Putamen (tissue), 1 donor: ENCODE measurements around the gene ASAP2.
"Not testable (repeated sequence)": the region's sequence is repeated elsewhere in the genome, so short reads cannot be mapped to it uniquely, and the experiment has no call there.

ENCODE experiments used
- DNase-seq: peaks from one replicate; pipeline ENCODE4 v3.0.0-alpha.2; 2016; ENCODE audit warnings: low spot score

ASAP2 gene

DNA sequence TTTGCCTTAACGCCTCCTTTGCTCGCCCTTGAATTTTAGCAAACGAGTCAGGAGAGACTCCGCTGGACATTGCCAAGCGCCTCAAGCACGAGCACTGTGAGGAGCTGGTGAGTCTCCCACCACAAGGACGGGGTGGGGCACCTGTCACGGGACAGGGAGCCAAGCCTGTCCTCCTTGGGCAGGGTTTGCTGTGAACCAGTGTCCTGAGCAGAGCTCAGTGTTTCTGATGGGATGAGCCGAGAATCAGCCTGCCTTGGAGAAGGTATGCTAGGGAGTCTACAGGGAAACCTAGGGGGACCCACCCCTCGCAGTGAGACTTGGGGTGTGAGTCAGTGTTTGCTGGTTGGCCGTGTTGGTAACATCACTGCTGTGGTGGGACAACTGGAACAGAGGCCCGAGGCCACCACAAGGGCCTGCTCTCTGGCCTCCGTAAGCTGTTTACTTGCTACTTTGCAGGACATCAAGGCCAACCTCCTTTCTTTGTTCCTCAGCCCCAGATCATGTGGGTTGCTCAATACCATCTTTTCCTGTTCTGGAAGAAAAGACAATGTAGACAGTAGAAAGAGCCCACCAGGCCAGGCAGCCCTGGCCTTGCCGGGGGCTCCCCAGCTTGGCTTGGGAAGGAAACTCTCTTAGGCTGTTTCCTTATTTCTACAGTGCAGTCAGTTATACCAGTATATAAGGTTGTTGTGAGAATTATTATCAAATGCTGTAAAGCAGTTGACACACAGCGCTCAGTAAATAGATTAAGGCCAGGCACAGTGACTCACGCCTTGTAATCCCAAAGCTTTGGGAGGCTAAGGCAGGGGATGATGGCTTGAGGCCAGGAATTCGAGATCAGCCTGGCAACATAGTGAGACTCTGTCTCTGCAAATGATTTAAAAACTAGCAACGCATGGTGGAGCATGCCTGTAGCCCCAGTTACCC, 174.4 kb downstream of the ASAP2 start:
- no peak for DNase-seq

DNA sequence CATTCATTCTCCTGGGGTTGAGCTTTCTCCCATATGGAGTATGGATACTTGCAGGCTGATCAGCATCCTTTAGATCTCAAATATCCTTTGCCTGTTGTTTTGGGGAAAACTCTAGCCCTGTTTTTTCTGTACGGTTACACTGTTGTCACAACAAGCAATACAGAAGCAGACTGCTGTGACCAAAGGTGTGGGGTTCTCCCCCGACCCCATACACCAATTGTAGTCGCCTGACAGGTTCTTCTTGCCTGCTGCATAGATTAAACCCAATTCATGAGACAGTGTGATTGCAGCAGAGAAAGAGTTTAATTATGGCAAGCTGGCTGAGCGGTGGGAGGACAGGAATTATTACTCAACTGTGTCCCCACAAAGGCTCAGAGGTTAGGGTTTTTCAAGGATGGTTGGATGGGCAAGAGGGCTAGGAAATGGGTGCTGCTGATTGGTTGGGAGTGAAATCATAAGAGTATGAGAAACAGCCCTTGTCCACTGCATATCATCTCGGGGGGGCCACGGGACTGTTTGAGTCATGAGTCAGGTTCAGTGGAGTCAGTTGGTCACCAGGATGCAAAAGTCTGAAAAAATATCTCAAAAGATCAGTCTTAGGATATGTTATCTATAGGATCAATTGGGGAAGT, 176.1 kb downstream of the ASAP2 start:
- DNase-seq, result no peak

DNA sequence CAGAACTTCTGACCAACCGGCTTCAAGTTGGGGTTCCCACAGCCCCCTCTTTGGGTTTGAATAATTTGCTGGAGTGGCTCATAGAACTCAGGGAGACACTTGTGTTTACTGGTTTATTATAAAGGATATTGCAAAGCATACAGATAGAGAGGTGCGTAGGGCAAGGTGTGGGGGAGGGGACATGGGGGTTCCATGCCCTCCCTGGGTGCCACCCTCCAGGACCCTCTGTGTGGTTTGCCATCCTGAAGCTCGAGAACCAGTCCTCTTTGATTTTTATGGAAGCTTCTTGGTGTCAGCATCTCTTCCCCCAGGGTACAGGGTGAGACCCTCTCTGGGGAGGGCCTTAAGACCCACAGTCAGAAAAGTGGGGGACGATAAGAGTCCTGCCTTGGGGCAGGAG, 177.9 kb downstream of the ASAP2 start:
- no peak for DNase-seq

DNA sequence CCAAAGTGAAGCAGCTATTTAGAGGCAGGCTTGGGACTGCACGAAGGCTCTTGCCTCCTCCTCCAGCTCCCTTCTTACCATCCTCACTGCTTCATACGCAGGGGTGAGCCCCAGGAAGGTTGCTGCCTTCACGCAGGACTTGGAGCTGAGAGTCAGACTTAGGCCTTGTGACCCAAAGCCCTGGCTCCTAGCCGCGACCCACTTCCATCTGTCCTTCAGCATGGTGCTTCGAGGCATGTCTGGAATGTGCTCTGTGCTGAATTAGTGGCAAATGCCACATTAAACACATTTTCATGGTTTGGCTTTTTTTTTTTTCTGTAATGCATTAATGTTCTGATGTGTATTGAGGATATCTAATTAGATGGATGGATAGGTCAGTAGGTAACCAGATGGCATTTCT, 179.2 kb downstream of the ASAP2 start:
- no peak for DNase-seq

DNA sequence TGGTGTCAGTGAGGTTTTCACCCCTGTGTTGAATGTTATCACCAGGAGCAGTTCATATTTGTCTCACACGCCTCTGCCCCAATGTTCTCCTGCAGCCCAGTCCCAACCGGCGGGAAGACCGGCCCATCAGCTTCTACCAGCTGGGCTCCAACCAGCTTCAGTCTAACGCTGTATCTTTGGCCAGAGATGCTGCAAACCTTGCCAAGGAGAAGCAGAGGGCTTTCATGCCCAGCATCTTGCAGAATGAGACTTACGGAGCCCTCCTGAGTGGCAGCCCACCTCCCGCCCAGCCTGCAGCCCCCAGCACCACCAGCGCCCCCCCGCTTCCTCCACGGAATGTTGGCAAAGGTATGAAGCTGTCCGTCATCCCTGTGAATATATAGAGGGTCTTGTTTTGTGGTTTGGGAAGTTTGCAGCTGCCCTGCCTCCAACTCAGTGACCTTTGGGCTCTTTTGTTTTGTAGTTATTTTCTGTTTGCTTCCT, 181.6 kb downstream of the ASAP2 start:
- no peak for DNase-seq

DNA sequence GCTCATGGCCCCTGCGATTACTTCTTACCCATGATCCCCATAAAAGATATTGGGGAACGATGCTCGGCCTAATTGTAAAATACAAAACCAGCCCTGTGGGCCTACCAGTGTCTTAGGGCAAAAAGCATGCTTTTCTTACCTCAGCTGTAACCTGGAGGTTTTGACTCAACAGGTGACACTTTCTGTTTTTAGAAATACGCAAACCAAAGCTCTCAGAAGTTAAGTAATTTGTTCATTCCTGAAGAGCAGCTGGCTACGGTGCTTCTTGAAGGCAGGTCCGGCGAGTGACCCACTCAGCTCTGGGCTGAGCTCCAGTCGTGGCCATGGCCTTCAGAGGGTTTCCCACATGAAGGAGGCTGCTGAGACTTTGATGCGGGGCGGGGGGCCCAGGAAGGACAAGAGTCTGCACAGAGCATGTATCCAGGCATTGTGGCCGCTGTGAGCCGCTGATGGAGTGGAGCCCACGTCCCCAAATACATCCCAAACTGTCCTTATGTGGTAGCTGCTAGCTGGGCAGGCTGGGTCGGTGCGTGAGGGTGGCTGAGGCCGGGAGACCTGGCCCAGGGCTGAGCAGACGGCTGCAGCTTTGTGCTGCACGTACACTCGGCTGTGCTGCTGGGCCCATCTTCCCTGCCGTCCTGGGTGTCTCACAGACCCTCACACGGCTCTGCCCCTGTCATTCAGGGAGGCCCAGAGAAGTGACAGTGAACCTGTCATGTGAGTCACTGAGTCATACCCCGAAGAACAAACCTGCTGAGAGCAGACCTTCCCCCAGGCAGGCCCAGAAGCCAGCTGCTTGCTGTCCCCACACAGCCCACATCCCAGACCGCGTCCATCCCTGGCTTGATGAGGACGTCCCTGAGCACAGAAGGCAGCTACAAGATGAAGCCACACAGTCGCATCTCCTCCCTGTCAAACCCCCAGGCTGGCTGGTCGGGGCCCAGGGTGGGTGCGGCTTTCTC, 182.6 kb downstream of the ASAP2 start:
- DNase-seq, result no peak

DNA sequence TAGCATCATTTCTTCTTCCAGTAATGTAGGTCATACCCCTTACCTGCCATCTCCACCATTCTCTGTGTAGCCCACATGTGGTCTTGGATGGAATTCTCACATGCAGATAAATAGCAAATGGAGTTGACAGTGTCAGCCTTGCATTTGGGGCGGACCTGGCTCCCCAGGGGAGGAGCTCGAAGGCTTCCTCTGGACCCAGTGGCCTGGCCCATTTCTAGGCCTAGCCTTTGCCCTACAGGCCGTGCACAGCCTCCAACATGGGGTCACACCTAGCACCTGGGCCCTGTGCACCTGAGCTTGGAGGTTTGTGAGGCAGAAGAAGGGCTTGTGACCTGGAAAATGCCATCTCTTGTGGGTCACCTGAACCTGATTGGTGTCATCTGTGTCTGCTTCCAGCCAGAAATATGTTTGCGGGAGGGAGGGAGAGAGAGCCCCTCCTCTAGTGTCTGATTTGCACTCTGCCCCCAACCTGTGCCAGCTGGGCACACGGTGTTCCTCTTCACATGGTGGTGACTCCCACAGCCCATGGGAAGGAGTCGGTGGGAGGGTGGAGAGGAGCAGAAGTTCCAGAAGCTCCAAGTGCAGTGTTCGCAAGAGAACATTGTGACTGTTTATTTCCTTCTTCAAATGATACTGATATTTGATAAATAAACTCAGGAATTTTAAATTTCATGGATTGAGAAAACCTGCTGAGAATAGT, 183.7 kb downstream of the ASAP2 start:
- DNase-seq, result no peak

DNA sequence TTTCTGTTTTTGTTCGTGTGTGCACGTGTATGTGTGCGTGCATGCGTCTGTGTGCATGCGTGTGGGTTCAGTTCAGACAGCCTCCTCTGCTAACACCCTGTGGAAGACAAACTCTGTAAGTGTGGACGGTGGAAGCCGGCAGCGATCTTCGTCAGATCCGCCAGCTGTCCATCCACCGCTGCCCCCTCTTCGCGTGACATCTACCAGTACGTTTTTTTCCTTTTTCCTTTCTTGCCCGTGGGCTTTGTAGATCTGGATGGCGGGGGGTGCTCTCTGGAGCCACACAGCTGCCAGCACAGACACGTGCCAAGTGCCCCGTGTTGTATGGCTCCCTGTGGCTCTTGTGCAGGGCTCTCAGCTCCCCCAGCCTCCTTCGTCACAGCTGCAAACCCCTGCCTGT, 184.4 kb downstream of the ASAP2 start:
- DNase-seq, result no peak

DNA sequence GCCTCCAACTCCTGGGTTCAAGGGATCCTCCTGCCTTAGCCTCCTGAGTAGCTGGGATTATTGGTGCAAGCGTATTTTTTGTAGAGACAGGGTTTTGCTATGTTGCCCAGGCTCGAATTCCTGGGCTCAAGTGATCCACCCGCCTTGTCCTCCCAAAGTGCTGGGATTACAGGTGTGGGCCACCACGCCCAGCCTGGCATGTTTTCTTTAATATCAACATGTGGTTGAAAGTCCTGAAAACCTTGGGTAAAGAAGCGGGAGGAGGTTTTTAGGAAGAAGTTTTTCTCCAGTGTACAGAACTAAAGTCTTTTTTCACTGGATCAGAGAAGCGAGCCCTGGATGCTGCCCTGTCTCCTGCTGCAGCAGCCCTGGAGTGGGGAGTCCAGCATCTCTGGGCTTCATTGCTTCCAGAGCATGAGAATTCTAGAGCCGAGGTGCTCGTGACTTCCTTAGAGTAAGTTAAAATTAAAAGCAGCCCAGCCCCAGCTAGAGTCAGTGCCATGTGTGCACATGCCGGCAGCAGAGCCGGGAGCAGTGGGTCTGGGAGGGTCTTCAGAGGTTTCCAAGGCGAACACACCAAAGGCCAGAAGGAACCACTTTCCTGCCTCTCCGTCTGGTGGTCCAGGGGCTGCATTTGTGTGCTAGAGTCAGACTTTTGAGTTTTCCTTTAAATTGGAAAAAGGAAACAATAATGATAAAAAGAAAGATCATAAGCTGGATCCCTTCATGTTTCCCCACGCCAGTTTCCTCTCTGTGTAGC, 185.5 kb downstream of the ASAP2 start:
- no peak for DNase-seq

DNA sequence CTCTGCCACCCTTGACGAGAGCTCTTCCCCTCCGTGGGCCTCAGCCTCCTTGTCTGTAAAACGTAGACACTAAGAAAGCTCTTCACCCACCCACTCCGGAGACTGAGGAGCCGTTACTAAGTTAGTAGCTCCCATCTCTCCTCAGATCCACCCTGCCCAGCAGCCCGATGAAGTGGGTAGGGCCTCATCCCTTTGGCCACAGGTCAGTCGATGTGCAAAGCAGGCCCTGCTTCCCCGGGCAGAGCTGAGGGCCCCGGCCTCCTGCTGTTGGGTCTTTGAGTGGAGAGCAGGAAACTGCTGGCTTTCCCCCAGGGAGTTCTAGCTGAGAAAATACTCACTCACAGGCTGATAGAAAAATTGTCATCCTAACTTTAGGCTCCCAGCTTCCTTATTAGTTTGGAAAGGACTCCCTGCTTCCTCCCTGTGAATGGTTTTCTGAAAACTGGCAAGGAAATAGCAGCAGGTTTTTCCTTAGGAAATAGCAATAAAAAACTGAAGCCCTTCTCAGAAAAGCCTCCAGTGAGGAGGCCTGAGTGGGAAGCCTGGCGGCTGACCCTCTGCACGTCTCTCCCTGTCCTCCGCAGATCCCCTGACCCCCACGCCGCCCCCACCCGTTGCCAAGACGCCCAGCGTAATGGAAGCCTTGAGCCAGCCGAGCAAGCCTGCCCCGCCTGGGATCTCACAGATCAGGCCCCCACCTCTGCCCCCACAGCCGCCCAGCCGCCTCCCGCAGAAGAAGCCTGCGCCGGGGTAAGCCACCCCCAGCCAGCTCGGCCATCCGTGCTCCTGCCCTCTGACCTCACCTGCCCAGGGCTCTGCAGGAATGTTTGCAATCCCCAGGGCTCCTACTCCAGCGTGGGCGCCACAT, 186.5 kb downstream of the ASAP2 start:
- DNase-seq, result no peak

DNA sequence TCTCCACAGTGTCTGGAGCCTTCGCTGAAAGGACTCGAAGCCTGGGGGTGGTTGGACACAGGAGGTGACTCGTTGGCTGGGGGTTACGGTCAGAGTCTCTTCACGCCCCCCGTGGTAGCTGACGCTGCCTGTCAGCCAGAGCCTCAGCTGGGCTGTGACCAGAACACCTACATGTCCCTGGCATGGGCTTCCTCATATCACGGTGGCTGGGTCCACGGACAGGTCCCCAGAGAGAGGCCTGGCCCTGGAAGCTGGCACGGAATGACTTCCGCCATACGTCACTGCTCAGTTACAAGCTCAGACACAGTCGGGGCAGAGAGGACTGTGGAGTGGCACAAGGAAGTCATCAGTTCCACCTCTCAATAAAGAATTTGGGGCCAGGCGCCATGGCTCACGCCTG, 188.2 kb downstream of the ASAP2 start:
- no peak for DNase-seq

DNA sequence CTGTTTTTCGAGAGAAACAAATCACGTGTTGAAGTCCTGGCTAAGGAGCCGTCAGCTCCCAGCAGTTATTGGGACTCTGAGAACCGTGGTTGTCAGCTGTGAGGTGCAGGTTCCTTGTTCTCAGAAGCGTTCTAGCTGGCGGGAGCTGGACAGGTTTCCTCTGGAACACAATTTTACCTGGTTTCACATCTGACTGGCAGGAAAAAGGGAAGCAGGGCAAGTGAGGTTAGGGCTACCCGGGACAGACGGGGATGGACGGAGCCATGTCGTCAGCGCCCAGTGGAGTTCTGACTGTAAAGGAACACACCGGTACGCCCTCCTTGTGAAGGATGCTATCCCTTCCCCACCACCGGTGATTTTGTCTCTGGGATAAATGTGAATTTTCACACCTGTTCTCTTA, 190.6 kb downstream of the ASAP2 start:
- DNase-seq, result no peak

DNA sequence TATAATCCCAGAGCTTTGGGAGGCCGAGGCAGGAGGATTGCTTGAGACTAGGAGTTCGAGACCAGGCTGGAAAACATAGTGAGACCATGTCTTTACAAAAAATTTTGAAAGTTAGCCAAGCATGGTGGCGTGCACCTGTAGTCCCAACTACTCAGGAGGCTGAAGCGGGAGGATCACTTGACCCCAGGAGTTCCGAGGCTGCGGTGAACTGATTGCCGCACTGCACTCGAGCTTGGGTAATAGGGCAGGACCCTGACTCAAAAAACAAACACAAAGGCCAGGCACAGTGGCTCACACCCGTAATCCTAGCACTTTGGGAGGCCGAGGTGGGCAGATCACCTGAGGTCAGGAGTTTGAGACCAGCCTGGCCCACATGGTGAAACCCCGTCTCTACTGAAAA, 191.6 kb downstream of the ASAP2 start:
- not testable (repeated sequence) for DNase-seq

DNA sequence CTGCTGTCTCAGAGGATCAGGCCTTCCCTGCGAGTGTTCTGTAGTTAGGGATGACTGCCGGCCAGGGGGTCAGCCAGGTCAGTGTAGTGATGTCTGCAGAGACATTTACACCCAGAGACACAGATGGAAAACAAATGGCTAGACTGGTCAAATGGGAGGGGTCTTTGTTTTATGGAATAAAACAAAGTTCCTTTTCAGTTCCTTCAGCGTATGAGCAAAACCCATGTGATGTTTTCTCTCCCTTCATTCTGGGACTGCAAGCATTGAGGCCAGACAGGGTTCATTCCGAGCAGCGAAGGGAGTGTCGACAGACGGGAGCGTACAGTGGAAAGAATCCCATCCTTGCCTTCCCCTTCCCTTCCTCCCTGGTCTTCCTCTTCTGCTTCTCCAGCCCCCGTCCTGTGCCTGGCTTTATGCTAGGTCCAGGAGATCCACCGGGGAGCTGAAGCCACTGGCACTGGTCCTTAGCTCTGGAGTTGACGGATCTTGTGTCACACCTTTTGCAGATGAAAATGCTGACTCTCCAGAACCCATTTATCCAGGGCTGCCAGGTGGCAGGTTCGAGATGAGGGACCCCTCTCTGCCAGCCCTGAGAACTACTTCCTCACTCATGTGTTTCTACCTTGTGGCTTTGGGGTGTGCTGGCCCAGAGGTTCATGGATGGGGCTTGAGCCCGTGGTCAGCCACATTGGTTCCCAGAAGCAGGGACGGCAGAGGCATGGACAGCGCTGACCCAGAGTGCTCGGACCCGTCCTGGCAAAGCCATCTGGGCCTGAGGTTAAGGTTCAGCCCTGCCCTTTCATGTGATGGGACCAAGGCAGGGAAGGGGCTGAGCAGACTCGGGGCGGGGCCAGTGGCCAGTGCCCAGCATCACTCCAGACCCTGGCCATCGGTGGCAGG, 192.5 kb downstream of the ASAP2 start:
- no peak for DNase-seq

DNA sequence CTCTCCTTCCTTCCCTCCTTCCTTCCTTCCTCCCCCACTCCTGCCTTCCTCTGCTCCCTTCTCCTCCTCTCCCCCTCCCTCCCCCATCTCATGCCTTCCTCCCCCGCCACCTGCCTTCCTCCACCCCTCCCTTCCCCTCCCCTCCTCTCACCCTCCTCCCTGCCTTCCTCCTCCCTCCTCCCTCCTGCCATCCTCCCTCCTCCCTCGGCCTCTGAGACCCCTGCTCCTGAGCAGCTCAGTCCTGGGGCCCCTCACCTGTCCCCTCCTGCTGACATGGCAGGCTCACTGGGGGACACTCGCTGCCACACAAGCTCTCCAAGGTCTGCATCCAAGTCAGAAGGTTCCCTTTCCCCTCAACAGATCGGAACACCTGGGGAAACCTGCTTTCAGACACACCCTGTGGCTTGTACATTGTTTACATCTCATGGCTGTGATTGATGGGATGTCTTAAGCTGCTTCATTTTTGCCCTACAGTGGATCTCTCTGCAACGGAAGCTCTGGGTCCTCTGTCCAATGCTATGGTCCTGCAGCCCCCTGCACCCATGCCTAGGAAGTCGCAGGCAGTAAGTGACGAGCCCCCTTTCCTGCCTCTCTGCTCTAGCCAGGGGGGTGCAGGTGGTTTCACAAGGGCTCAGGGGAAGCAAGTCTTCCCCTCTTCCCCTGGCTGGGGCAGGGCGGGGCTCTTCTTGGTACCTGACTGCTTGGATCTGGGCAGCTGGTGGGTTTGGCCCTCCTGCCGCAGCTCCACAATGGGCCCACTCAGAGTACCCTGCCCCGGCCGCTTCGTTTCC, 193.9 kb downstream of the ASAP2 start:
- DNase-seq, result no peak

DNA sequence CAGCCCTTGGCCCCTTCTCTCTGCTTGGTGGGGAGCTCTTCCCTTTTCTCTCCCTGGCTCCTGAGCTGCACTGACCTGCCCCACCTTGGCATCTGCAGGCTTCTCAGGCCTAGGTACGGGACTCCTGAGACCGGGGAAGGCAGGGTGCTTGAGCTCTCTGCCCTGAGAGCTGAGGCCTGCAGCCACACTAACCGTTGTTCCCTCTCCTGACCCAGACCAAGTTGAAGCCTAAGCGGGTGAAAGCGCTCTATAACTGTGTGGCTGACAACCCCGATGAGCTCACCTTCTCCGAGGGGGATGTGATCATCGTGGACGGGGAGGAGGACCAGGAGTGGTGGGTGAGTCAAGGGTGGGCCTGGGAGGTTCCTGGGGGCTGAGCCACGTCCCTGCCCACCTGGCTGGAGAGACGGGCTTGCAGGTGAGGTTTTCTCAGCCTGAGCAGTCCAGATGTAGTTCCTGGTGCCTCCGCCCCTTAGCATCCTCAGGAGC, 194.5 kb downstream of the ASAP2 start:
- DNase-seq, result no peak

DNA sequence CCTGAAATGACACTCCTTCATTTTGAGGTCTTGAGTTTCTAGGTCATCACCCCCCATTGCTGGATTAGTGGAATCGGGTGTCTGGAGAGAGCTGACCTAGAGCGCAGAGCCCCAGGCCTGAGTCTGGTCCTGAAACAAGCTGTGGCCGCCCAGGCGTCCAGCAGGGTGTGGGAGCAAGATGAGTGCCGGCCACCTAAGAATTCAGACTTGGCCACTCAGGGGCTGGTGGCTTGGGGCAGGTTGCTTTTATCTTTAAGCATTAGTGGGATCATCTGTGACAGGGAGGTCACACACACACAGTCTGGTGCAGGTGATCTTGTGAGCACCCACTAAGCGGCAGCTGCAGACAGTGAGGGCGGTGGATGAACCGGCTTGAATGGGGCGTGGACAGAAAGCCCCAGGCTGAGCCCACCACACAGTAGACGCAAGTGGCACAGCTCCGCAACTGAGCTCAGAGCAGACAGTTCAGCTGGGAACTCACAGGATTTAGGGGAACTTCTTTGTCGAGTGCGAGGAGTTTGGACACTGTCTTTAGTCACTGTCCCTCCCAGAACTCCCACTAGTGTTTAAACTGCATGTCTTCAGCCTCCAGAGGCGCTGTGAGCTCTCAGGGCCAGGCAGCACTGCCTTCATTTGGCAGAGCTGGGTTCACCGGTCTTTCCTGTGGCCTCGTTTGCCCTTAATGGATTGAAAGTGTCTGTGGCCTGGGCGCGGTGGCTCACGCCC, 195.2 kb downstream of the ASAP2 start:
- DNase-seq, result no peak
